HG03280 (cell line): ENCODE results near the gene PDCD6IP.
"Not testable (repeated sequence)": the region's sequence is repeated elsewhere in the genome, so short reads cannot be mapped to it uniquely, and the experiment has no call there.

Experiments used
- ATAC-seq: cut with Tn5 transposase; IDR thresholded peaks from one replicate; pipeline ENCODE4 v1.9.1; 2021; ENCODE audit warnings: mild to moderate bottlenecking, moderate library complexity; ENCODE audit not compliant: unreplicated experiment

Gene PDCD6IP

DNA sequence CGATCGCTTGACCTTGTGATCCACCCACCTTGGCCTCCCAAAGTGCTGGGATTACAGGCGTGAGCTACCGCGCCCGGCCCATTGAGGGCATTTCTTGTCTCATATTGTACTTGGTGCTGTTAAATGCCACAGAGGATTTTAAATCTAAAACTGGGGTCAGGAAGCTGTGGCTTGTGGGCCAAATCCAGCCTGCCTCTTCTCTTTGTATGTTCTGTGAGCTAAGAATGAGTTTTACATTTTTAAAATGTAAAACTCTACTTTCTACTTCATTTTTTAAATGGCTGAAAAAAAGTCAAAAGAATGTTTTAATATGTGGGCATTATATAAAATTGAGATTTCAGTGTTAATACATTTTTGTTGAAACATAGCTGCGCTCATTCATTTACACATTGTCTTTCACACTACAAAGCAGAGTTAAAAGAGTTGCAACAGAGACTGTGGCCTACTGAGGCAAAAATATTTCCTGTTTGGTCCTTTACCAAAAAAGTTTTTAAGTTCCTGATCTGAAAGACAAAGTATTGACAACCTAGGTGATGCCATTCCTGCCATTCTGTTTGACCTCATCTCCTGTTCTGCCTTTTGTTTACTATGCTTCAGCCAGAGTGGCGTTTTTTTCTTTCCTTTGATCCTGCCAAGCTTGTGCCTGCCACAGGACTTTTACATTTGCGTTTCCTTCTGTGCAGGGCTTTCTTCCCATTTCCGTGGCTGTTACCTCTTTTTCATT is 50.4 kb downstream of the PDCD6IP start:
- ATAC-seq = no peak

DNA sequence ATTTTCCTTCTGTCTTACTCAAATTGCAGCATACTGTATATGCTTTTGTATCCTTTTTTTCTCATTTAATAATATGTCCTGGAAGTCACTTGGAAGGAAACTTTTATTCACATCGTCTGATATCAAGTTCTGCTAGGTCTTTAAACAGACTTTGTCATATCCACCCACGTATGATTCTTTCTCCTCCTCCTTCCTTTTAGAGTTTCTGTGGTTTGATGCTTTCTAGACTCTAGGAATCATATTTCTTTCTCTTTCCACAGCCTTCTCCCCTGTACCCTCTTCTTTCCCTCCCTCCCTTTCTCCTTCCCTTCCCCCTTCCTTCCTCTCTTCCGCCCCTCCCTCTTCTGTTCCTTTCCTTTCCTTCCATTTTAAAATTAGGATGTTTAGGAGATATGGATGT is 52.2 kb downstream of the PDCD6IP start:
- ATAC-seq = not testable (repeated sequence)

DNA sequence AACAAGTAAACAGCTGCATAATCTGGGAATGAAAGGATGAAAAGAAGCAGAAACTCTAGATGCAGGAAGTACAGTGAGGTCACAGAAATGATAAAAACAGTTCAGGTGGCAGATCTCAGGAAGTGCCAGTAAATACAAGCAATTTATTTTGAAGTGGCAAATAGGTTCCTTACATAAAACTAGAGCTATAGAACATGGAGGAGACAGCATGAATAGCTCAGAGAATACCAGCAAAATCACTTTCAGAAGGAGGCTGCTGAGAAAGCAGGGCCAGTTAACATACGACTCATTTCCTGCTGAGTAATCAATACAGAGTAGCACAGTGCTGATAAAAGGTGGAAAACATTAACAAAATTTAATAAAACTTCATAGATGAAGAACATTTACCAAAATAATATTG is 57.0 kb downstream of the PDCD6IP start:
- not testable (repeated sequence) for ATAC-seq

DNA sequence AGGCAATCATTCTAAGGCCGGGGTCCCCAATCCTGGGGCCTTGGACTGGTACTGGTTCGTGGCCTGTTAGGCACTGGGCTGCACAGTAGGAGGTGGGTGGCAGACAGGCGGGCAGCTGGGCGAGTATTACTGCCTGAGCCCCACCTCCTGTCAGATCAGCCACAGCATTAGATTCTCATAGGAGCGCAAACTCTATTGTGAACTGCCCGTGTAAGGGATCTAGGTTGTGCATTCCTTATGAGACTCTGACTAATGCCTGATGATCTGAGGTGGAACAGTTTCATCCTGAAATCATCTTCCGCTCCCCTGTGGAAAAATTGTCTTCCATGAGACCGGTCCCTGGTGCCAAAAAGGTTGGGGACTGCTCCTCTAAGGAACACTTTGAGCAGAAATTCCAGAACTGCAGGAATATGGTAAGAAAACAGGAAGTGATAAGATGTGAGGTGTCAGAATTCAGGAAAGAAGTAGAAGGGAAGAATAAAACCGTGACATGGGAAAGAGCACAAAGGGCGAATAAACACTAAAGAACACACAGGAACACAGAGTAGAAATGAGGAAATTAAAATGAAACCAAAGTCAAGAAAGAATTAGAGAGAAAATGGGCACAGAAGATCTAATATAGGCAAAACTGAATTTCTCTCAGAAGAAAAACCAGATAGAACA is 57.6 kb downstream of the PDCD6IP start:
- no peak for ATAC-seq

DNA sequence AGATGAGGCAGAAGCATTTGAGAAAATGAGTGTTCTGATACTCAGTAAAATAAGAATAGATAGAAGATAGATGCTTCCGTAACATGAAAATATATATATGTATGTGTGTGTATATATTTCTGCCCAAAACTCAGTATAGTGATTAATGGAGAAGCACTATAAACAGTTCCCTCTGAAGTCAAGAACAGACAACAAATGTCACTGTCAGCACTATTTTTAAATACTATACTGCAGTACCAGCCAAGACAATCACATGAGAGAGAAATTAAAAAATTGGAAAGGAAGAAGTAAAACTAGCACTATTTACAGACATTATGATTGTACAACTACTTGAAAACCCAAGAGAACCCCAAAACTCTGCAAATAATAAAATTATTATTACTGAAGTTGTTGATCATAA is 59.3 kb downstream of the PDCD6IP start:
- not testable (repeated sequence) for ATAC-seq

DNA sequence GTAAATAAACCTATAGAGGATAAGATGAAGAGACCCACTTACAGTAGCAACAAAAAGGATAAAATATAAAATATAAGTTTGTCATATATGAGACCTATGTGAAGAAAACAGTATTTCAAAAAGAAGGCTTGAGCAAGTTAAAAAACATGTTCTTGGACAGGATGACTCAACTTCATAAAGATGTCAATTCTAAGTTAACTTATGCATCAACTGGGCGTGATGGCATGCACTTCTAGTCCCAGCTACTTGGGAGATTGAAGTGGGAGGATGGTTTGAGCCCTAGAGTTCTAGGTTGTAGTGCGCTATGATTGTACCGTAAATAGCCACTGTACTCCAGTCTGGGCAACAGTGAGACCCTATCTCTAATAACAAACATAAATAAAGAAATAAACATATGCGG is 59.7 kb downstream of the PDCD6IP start:
- ATAC-seq = no peak

DNA sequence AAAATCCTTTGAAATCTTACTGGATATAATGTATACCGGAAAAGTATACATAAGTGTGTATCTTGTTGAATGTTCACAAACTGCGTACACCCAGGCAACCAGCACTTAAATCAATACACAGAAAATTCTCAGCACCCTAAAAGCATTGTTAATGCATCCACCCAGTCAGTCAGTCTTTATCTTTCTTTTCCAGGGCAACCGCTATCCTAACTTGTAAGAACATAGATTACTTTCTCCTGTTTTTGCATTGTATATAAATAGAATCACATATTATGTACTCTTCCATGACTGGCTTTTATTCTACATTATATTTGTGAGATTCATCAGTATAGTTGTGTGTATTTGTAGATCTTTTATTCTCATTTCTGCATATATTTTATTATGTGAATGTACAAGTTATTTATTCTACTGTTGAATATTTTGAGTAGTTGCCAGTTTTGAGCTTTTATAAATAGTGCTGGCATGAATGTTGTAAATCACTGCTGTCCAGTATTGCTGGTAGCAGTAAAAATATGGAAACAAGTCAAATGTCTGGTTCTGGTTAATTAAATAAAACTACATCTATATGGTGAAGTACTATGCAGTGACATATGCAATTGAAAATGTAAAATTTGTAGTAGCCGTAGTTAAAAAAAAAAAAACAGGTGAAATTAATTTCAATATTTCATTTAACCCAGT is 62.1 kb downstream of the PDCD6IP start:
- no peak for ATAC-seq

DNA sequence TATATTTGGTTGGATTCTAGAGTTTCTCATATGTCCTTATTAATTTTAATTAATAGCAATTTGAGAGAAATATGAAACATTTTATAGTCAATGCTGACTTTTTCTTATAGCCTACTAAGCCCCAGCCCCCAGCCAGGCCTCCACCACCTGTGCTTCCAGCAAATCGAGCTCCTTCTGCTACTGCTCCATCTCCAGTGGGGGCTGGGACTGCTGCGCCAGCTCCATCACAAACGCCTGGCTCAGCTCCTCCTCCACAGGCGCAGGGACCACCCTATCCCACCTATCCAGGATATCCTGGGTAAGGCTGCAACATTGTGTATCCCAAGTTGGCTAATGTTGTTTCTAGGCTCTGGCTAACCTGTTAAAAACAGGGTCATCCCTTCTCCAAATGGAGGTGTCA is 66.7 kb downstream of the PDCD6IP start:
- ATAC-seq = no peak

DNA sequence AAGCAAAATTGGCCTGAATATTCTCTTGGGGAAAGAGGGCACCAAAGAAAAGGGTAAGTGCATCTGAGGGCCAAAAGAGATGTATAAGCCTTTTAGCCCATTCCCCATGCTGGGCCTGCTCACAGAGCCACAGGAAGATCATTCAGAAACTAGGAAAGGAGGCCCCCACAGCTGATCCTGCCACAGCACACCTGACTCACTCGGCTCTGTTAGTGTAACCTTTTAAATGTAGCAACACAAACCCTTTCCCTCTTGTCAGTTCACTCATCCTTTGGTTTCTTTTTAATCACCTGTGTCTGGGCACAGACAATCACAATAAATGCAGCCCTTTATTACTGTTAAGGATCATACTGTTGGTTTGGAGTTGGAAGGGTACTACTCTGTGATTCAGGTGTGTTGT is 69.9 kb downstream of the PDCD6IP start:
- ATAC-seq = no peak

DNA sequence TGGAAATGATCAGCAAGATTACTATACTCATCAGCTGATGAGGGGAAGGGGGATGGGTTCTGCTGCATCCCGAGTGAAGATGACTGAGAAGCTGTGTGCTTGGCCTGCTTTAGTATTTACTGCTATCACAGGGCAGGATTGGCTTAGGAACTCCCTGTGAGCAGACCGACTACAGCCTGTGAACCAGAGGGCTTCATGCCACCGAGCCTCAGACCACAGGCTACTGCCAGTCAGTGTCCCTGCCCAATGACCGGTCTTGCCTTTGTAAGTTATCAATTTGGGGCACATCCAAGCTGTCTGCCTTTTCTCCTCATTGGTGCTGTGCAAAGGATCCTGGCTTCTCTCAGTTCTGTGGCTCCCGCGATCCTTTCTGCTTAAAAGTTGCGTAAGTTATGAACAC is 71.5 kb downstream of the PDCD6IP start:
- no peak for ATAC-seq

DNA sequence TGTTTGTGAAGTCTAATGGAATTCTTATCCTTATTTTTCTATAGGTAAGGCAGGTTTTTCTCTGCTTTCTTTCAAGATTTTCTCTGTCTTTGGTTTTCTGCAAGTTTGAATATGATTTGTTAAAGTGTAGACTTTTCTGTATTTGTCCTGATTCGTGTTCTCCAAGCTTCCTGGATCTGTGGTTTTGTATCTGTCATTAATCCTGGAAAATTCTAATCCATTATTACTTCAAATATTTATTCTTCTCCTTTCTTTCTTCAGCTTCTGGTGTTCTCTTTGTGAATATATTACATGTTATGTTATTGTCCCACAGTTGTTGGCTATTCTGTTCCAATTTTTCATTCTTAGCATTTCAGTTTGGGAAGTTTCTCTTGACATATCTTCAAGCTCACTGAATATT is 76.4 kb downstream of the PDCD6IP start:
- no peak for ATAC-seq

DNA sequence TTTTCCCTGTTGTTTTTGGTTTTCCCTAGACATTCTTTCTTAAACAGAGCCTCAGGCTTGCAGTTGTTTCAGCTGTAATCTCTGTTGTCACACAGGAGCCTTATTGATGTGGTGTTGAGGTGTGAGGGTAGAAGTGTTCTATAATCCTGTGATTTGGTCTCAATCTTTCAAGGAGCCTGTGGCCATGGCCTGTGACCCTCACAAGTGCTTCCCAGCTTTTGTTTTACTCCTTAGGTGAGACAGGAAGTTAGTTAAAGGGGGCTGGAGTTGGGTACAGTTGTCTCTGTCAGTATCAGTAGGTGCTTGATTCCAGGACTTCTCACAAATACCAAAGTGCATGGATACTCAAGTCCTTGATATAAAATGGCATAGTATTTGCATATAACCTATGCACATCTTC is 77.2 kb downstream of the PDCD6IP start:
- no peak for ATAC-seq

DNA sequence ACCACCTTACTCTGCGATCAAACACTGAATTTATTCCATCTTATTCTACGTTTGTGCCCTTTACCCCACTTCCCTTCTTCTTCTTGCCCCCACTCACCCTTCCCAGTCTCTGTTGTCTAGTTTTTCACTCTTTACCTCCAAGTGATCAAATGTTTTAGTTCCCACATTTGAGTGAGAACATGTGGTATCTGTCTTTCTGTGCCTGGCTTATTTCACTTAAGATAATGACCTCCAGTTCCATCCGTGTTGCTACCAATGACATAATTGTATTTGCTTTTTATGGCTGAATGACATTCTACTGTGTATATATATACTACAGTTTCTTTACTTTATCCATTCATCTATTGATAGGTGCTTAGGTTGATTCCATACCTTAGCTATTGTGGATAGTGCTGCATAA is 78.8 kb downstream of the PDCD6IP start:
- no peak for ATAC-seq

DNA sequence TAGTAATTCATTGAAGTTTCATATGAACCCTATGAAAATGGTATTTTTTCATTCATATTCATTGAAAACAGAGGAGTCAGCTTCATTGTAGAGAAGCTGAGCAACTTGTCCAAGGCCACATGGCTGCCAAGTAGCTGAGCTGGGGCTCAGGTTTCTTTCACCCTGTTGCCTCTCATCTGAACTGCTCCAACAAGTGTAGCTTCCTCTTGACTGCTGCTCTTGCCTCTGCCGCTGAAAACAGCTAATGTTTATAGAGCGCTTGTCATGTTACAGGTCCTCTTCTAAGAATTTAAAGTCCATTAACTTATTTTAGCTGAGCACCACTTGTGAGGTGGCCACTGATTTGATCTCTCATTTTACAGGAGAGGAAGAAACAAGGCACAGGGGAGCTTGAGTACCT is 81.1 kb downstream of the PDCD6IP start:
- ATAC-seq = no peak

DNA sequence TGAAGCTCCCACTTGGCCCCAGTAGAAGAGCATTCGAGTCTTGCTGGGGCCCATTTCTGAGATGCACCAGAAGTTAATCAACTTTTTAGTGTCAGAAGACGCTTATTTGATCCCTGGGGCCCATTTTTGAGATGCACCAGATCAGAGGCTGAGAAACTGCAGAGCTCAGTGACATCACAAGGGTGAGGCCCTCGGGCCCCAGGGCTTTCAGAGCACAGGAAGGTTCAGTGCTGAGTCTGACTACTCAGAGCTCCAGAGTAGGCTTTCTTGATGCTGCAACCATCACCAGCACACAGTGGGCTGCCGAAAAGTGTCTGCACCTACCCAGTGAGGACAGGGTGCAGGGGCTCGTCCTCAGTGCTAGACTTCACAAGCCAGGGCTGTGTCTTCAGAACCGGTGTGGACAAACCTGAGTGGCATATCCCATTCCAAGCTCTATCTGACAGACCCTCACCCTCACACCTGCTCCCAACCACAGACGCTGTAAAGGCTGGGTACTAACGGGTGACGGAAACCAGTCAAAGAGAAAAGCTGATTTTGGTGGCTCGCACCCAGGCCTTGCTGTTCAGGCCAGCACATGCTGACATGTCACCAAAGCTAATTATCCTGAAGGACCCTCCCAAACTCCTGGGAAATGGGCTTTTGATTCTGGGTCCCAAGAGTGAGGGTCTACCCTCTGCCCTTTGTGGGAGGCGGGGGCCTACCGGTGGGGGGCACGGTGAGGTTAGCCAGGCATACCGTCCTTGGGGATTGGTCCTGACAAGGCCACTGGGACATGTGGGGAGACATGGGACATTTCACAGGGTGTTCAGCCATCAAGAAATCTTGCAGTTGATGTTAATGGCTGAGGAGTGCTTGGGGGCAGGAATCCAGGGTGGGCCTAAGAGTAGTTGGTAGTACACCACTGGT is 83.0 kb downstream of the PDCD6IP start:
- ATAC-seq = no peak

DNA sequence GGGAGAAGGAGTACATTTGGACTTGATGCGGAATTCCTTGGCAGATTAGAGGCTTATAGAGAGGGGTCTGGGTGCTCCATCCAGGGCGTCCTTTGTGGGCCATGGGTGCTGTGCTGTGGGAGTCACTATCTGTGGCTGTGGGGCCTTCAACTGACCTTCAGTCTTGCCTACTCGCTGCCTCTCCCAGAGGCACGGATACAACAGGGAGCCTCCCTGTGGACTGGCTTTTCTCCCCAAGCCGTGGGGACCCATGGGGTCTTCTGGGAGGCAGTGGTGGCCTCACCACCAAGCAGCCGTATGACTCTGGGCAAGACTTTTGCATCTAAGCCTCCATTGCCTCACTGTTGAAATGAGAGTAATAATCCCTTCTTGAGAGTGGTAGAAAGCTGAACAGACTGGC is 83.9 kb downstream of the PDCD6IP start:
- no peak for ATAC-seq

DNA sequence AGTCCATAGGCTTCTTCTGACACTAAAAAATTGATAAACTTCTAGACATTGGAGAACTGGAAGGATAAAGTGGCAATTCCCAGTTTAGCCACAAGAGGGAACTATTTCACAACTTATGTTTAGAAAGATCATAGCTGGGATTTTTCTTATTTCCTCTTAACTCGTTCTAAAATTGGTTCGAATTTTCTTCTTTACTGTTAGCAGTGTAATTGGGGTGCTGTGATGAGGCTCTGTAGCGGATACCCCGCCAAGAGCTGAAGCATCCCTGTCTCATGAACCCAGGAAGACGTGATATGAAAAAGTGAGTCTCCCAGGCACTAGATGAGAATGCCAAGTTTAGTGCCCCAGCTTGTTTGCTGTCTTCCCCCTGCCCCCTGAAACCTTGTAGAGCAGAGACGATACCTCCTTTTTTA is 85.1 kb downstream of the PDCD6IP start:
- peak; percentile 52 for ATAC-seq

DNA sequence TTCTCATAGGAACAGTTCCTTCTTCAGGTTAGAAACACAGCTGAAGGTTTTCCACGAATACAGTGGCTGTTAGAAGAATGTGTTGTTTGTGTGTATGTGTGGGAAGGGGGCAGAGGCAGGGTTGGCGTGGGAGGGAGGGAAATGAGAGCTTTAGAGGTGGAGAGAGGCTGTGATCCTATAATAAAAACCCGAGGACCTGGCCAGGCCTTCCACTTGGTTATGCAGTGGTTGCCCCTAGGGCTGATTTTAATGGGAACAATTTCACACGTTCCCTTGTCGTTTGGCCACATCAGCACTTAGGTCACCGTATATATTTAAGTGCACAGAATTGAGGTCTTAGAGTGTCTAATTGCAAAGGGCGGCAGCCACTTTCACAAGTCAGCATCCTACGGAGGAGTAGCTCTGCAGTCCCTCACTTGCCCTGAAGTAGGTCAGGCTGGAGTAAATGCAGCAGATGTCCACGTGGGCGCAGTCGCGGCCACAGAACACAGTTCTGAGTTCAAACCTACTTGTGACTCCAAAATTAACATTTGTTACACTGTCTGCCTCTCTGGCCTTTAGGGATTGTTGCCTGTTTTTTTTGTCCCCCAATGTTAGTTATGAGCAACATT is 85.6 kb downstream of the PDCD6IP start:
- ATAC-seq = no peak

DNA sequence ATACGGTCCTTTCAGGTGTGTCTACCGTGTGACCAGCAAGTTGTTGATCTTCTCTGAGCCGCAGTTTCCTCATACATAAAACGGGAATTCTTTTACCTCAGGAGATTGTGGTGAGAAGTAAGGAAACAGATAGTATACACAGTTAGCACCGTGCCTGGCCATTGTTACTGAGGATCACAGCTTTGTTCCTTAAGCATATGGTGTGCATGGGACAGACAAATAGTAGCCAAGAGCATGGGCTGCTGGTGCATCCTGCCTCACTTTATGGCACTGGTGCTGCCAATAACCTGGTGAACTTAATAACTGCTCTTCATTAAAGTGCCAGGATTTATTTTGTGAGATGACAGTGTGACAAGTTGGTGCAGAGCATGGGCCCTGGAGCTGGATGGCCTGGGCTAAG is 86.3 kb downstream of the PDCD6IP start:
- ATAC-seq = no peak

DNA sequence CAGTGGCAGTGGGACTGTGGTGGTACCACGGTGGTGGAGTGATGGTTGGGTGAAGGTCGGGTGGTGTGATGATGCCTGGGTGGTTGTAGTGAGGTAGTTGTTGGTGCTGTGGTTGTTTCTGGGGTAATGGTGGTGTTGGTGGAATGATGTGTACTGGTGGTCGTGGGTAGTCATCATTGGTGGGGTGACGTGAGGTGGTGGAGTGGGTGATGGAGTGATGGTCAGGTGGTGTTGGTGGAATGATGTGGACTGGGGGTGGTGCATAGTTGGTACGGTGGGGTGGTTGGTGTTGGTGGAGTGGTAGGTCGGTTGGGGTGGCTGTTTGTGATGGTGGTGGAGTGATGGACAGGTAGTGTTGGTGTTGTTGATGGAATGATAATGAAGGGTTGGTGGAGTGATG is 87.1 kb downstream of the PDCD6IP start:
- ATAC-seq = no peak

DNA sequence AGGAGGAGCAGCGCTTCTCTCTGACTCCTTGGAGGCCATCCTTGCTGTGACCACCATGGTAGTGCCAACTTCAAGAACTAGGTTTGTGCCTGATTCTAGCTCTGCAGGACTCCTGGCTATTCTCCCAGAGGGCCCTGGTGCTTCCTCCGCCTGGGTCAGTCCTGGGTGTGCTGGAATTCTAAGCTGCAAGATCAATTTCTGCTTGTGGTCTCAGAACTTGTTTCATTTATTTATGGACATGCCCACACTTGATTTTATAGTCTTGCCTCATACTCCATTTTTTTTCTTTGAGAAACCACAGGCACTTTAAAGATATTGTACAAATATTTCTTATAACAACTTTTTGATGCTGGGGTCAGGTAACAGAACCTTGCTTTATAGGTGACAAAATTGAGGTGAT is 87.6 kb downstream of the PDCD6IP start:
- no peak for ATAC-seq
